ENCODE results near the gene C4orf50.

DNA sequence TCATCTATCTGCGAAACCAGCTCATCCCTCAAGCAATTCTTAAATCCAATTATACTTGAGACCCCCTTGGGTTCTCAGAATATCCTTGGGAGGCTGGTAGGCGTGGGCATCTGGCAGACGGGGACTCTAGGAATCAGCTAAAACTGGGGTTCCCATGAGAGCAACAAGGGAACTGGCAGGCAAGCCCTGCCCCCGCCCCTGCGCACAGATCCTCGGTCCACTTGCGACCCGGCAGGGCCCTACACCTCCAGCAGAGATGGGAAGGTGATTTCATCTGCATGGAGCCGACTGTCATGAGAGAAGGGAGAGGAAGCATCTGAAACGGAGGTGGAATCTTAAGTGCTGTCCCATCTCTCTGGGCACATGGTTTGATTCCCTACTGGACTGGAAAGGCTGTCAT lies 9.9 kb upstream of the C4orf50 start:
- no peak for TF ChIP-seq POLR2A (IDR thresholded peaks at IDR 0.05)
- no peak for TF ChIP-seq CTCF (IDR thresholded peaks at IDR 0.05)
